Panc1 (cell line): ENCODE data around the gene MEAF6. TPM values are rescaled to one million over a fixed set of nuclear protein-coding genes. Genes with fewer than 3 reads are reported as not detected.
A peak's percentile ranks its signal among the peaks of the same experiment; 100 is the strongest.

Source experiments
- ATAC-seq: fragments of 200-7000 bp; cut with Tn5 transposase; 2 replicates; pipeline ENCODE4 v1.9.1; 2020; ENCODE audit warnings: mild to moderate bottlenecking, moderate library complexity
- BruUV-seq: library from RNA; stranded (reverse); fragments of 400-500 nt; replicated peaks from 2 replicates; lab custom pipeline; 2021; lab: Mats Ljungman, UMichigan
- CTCF ChIA-PET: fragments of 300-600 bp; sonication (Branson Sonifier 250); formaldehyde crosslinking; loops from one replicate; lab custom pipeline; 2022; ENCODE audit warnings: antibody characterized with exemption; lab: Charles Lee
- POLR2A ChIA-PET: fragments of 300-600 bp; sonication (Branson Sonifier 250); formaldehyde crosslinking; loops from one replicate; lab custom pipeline; 2022; ENCODE audit warnings: antibody characterized with exemption; lab: Charles Lee
- DNase-seq: peaks from one replicate; pipeline ENCODE4 v3.0.0-alpha.2; 2010; ENCODE audit warnings: low read depth, low spot score
- H3K27ac ChIP-seq: 2 replicates; pipeline ENCODE4 v1.5.1; 2011; ENCODE audit warnings: mild to moderate bottlenecking, low read length, inconsistent platforms
- H3K27me3 ChIP-seq: fragments of 200-500 bp; sonication (Bioruptor generic); 2 replicates; pipeline ENCODE4 v1.6.0; 2014; ENCODE audit warnings: low read length, inconsistent platforms; ENCODE audit not compliant: control insufficient read depth, insufficient read depth
- H3K36me3 ChIP-seq: fragments of 200-500 bp; sonication (Bioruptor generic); 2 replicates; pipeline ENCODE4 v1.5.1; 2014; ENCODE audit warnings: inconsistent platforms, mild to moderate bottlenecking, low read length, moderate library complexity; ENCODE audit not compliant: control insufficient read depth, insufficient read depth
- H3K4me1 ChIP-seq: 2 replicates; pipeline ENCODE4 v1.5.1; 2011; ENCODE audit warnings: inconsistent platforms, mild to moderate bottlenecking, low read length, moderate library complexity; ENCODE audit not compliant: control insufficient read depth, insufficient read depth
- H3K4me3 ChIP-seq, 2 experiments: 2 replicates each; pipeline ENCODE4 v1.5.1; 2011 to 2012; ENCODE audit warnings: low read depth in 2 of 2, low read length in 2 of 2, mild to moderate bottlenecking in 2 of 2, inconsistent platforms in 1 of 2, moderate library complexity in 1 of 2
- H3K9me3 ChIP-seq: fragments of 200-500 bp; sonication (Bioruptor generic); 2 replicates; pipeline ENCODE4 v1.5.1; 2014; ENCODE audit warnings: low read depth, mild to moderate bottlenecking, inconsistent platforms, low read length, moderate library complexity; ENCODE audit not compliant: control insufficient read depth, insufficient read depth
- SIN3A ChIP-seq: IDR thresholded peaks from 2 replicates; pipeline ENCODE4 v1.6.1; 2012; ENCODE audit warnings: low read depth, mild to moderate bottlenecking, low read length, moderate library complexity, borderline replicate concordance; ENCODE audit not compliant: insufficient read depth
- TCF7L2 ChIP-seq: IDR thresholded peaks from 2 replicates; pipeline ENCODE4 v1.6.1; 2011; ENCODE audit warnings: mild to moderate bottlenecking, low read depth, low read length, inconsistent platforms
- in situ Hi-C: cut with HindIII; loops from 2 replicates; pipeline ENCODE4 v1.10.0; 2016; ENCODE audit warnings: low sequenced_read_pairs, low pct_unique_long_range_greater_than_20kb
- intact Hi-C: fragments of 100-400 bp; cut with micrococcal nuclease; formaldehyde crosslinking; loops from one replicate; pipeline ENCODE4 v1.10.0; 2022; ENCODE audit not compliant: unreplicated experiment
- total RNA-seq: library from RNA; stranded (reverse); gene quantifications from one replicate; pipeline ENCODE4 v1.2.1, GENCODE V29; 2021; ENCODE audit not compliant: unreplicated experiment
- TF ChIP-seq, protein P1 (sequence below): fragments of 450-650 bp; IDR thresholded peaks from 2 replicates; pipeline ENCODE4 v1.5.1; 2017; ENCODE audit warnings: mild to moderate bottlenecking

Gene MEAF6
- total RNA-seq, 1 experiment from 2014 or later: 50.0 TPM

GRCh38 chr1:37486680-37487618, 27.6 kb downstream of the MEAF6 start:
- Histone ChIP-seq H3K27ac (no peak overlapping the region), H3K9me3 (no peaks in the 10 kb centered on the region), H3K4me3 (no peak overlapping the region), H3K4me1 (0 out of 2 replicates have a peak, but pooled peaks cover 2% of the 10 kb centered on the region), H3K36me3 (no peaks in the 10 kb centered on the region; the same call in 1 of the 2 replicates), H3K27me3 (no peaks in the 10 kb centered on the region)
- ChIA-PET POLR2A (interaction anchor here (0.6 to 0.7 kb wide), 2 partner anchors 17 to 369 kb away, joined by 3 to 4 read pairs; no protein-coding TSS in a partner anchor), CTCF (interaction anchor here (0.7 to 2.6 kb wide), 9 partner anchors 8 to 911 kb away, joined by 3 to 20 read pairs (median 6); partner anchors contain the start of gene SNIP1)
- no peak for TF ChIP-seq SIN3A
- TF ChIP-seq, protein P1, sequence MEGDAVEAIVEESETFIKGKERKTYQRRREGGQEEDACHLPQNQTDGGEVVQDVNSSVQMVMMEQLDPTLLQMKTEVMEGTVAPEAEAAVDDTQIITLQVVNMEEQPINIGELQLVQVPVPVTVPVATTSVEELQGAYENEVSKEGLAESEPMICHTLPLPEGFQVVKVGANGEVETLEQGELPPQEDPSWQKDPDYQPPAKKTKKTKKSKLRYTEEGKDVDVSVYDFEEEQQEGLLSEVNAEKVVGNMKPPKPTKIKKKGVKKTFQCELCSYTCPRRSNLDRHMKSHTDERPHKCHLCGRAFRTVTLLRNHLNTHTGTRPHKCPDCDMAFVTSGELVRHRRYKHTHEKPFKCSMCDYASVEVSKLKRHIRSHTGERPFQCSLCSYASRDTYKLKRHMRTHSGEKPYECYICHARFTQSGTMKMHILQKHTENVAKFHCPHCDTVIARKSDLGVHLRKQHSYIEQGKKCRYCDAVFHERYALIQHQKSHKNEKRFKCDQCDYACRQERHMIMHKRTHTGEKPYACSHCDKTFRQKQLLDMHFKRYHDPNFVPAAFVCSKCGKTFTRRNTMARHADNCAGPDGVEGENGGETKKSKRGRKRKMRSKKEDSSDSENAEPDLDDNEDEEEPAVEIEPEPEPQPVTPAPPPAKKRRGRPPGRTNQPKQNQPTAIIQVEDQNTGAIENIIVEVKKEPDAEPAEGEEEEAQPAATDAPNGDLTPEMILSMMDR: peak; percentile 98
- DNase-seq (no peak), ATAC-seq (peak; percentile 83)
- in situ Hi-C loops (no loop called here), intact Hi-C loops (loop anchor here (1.0 kb wide), 1 partner anchor 32 kb away; no protein-coding TSS in a partner anchor)
- BruUV-seq: no TSS peak

DNA sequence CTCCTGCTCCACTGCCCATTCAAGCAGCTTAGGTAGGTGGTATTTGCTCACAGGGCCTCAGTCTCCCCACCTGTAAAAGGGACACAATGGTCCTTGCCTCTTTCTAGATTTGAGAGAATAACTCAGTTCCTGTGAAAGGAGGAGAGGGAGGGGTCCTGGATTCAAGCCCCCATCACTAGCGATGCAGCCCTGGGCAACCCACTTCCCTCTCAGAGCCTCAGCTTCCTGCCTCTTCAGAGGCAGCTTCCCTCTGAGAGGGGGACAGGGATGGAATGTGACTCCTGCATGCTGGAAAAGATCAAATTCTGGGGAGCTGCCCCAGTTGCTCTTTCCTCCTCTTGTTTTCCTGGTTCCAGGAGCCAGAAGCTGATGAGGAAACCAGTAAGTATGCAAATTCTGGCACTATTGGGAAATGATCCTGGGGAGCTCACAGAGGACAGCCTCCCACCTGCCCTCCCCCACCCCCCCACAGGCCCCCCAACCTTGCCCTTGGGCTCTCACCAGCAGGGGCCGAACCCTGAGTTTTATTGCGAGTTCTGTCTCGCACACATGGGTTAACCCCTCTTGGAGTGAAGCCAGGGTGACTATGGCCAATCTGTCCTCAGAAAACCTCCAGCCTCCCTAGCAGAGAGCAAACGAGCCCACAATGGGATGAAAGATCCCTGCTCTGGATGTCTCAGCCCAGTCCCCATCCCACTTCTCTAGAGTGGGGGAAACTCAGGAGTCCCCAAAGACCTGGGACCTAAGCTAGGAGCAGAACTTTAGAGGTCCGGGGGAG, 28.5 kb downstream of the MEAF6 start:
- no peak for DNase-seq
- Histone ChIP-seq H3K4me3 (no peak overlapping the region), H3K4me1 (0 out of 2 replicates have a peak, but pooled peaks cover 2% of the 10 kb centered on the region), H3K36me3 (no peaks in the 10 kb centered on the region; the same call in 1 of the 2 replicates), H3K27ac (no peak overlapping the region), H3K9me3 (no peaks in the 10 kb centered on the region), H3K27me3 (no peaks in the 10 kb centered on the region)
- POLR2A ChIA-PET: interaction anchor here (0.6 to 0.7 kb wide), 2 partner anchors 18 to 370 kb away, joined by 3 to 4 read pairs; no protein-coding TSS in a partner anchor
- BruUV-seq: no TSS peak
- TF ChIP-seq SIN3A (no peak), TCF7L2 (no peak)
- TF ChIP-seq, protein P1: no peak
- no peak for ATAC-seq
- in situ Hi-C loops: no loop called here
- intact Hi-C loops: no loop called here
- CTCF ChIA-PET: interaction anchor here (0.9 to 2.6 kb wide), 5 partner anchors 7 to 31 kb away, joined by 3 to 20 read pairs (median 4); no protein-coding TSS in a partner anchor
